ENCODE results near the gene RBM6. TPM values are rescaled to one million over a fixed set of nuclear protein-coding genes. Genes with fewer than 3 reads are reported as not detected.

The RBM6 gene
- total and polyA plus RNA-seq, 2 experiments from 2014 or later, result 66.6 to 97.6 TPM

DNA sequence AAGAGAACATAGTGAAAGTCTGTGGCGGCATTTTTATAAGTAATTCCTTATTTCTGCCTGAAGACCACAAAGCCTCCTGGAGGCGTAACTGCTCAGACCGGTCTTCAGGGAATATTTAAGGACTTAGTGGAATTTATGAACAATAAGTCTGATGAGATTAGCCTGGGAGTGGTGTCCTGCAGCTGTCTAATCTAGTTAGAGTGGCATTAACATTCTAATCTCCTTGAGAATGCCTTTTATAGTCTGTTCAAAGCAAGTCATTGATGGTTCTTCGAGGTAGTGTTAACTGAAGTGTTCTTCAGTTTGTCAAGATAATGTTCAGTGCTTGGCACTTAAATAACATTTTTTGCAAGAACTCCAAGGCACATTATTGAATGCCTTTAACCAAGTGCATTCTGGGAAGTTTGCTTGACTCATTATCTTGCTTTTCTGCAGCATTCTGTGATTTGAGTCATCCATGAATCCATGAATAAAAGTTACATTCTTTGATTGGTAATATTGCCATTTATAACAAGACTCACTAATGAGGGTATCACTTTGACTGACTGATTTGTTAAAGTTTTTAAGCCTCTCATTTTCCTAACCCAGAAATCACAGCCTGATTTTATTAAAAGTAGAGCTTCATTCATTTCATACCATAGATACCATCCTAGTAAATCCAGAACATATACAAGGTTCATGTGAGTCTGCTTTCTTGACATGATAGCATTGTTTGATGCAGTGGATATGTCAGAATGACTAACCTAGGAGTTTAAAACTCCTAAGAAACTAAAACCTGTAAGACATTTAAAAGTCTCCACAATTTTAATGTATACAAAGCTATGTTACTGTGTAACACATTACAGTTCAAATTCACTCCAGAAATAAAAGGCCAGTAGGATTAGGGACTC is 161.3 kb downstream of the RBM6 start:
- Histone ChIP-seq H3K27me3 (ENCODE audit: insufficient read depth) (no peaks in the 10 kb centered on the region), H3K36me3 (ENCODE audit: insufficient read depth) (peaks cover 77% of the 10 kb centered on the region), H3K27ac (ENCODE audit: low read depth) (no peak overlapping the region), H3K4me3 (no peak overlapping the region), H3K79me2 (replicated peaks; ENCODE audit: insufficient read depth) (no peaks in the 10 kb centered on the region), H3K4me1 (ENCODE audit: insufficient read depth) (no peaks in the 10 kb centered on the region), H4K20me1 (replicated peaks; ENCODE audit: insufficient read depth) (peaks cover 16% of the 10 kb centered on the region), H2AFZ (no peak overlapping the region), H3K4me2 (no peak overlapping the region), H3K9me2 (ENCODE audit: insufficient read depth) (no peaks in the 10 kb centered on the region), H3F3A (replicated peaks; ENCODE audit: low read depth) (0 out of 2 replicates have a peak, but pooled peaks cover 42% of the 10 kb centered on the region)
- no peaks in the 10 kb centered on the region; the same call in 2 of the 3 replicates for H3K9me3 Mint-ChIP-seq
- no peak for TF ChIP-seq EZH2 (IDR thresholded peaks at IDR 0.05; ENCODE audit: low read depth, unreplicated experiment)
- no peak for TF ChIP-seq JUNB (IDR thresholded peaks at IDR 0.05; ENCODE audit: unreplicated experiment)
- no peak for TF ChIP-seq ZNF114 (CRISPR knock-in tag; IDR thresholded peaks at IDR 0.05)
- no peak for TF ChIP-seq EZH2phosphoT487 (IDR thresholded peaks at IDR 0.05; ENCODE audit: unreplicated experiment)
- TF ChIP-seq NANOG (IDR thresholded peaks at IDR 0.05; ENCODE audit: borderline replicate concordance), result no peak
- no peak for TF ChIP-seq ZNF331 (CRISPR knock-in tag; IDR thresholded peaks at IDR 0.05; ENCODE audit: low read depth)
- TF ChIP-seq CREB1 (CRISPR knock-in tag; IDR thresholded peaks at IDR 0.05; ENCODE audit: low read depth), result no peak
- no peak for TF ChIP-seq REST (IDR thresholded peaks at IDR 0.05; ENCODE audit: unreplicated experiment)
- no peak for TF ChIP-seq CTCF (conservative IDR thresholded peaks at IDR 0.05; ENCODE audit: low read depth in 2 of 2)
- H3K4me1 Mint-ChIP-seq, result no peaks in the 10 kb centered on the region
- H3K27ac Mint-ChIP-seq, result no peak overlapping the region
- H3K36me3 Mint-ChIP-seq (ENCODE audit: low read depth), result peaks cover 91% of the 10 kb centered on the region
- no peak for DNase-seq (ENCODE audit: low spot score)
- H3K4me3 Mint-ChIP-seq, result no peak overlapping the region
- ATAC-seq, result no peak
- H3K27me3 Mint-ChIP-seq (ENCODE audit: insufficient read depth, low read depth, poor library complexity), result peaks cover 2% of the 10 kb centered on the region

Data from GM23338 (cell line).